Measurements from ENCODE around the gene PTPRN2.
"Not testable (repeated sequence)": the region's sequence is repeated elsewhere in the genome, so short reads cannot be mapped to it uniquely, and the experiment has no call there.

PTPRN2 gene

GRCh38 chr7:157863176-157863575, 724.4 kb downstream of the PTPRN2 start:
- no peak for DNase-seq

GRCh38 chr7:157862731-157863130, 724.9 kb downstream of the PTPRN2 start:
- DNase-seq = no peak

DNA sequence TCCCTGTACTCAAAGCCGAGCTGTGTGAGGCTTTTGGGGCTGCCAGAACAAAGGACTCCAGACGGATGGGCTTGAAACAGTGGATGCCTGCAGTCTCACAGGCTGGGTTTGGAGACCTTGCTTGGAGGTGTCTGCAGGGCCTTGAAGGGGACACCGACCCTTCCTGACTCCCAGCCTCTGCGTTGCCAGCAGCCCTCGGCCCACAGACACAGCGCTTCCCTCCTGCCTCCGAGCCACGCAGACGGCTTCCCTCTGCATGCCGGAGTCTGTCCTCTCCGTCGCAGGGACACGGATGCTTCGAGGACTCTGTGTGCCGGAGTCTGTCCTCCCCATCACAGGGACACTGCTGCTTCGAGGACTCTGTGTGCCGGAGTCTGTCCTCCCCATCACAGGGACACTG, 726.1 kb downstream of the PTPRN2 start:
- DNase-seq = no peak

DNA sequence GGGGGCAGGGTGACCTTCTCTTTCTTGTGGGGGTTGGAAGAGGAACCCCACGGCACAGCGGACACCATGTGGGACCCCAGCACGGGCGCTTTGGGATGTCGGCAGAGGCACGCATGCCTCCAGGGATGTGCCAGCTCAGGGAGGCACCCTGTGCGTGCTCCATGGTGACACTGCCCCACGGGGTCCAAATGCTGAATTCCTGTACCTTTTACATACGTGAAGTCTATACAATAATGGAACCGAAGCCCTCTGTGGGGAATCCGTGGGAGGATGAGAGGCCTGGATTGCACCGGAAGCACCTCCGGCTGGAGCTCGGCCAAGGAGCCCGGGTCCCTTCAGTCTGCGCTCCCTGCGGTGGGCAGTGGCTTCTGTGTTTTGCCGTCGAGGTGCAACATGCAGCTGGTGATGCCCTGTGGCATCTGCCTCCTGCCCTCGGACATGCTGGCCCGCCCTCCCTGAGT, 726.6 kb downstream of the PTPRN2 start:
- no peak for DNase-seq

- no peak for DNase-seq
Observed at GRCh38 chr7:157860406-157860805, 727.2 kb downstream of the PTPRN2 start.

- DNase-seq = no peak
Observed at GRCh38 chr7:157859915-157860314, 727.7 kb downstream of the PTPRN2 start.

DNA sequence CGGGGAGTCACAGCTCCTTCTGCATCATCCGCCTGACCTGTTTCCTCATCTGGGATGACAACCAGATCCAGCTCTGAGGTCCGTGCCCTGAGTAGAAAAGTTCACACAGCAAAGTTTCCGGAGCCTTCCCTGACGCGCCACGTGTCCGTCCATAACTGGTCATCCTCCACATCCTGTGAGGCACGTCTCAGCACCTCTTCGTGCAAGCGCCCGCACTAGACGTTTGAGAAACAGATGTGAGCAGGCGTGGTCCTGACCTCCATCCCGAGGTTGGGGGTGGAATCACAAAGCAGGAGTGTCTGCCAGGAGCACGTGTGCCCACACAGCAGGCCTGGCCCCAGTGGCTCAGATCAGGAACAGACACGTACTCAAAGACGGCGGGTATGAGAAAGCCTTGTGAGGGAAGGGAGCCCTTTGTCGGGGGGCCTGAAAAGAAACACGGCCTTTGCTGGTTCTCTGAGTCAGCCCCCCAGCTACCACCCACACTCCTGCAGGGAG, 730.0 kb downstream of the PTPRN2 start:
- no peak for DNase-seq

DNA sequence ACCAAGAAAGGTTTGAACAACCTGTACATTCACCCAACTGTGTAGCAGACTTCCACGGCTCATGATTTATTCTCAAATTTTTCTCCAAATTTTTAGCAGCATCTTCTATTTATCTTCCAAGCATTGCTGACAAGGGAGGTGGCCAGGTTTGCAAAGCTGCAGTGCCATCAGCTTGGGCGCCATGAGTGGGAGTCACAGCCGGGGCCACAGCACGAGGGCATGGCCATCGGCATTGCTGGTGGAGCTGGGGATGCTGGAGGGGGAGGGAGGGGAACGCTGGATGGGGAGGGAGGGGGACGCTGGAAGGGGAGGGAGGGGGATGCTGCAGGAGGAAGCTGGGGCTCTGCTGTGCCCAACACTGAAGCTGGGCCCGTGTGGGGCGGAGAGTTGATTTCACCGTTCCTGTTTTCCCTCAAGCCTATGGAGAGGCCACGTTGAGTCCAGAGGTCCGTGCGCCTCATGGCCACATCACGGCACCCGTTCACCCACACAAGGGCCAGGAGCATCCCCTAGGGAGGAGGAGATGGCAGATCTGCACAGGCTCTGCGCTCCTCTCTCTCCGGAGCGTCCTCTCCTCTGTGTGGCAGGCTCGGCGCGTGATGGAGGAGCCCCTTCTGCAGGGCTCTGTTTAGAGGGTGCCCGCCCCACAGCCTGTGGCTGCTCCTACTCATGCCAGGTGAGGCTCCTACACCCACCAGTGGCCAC, 730.6 kb downstream of the PTPRN2 start:
- DNase-seq = no peak

GRCh38 chr7:157855452-157856213, 732.0 kb downstream of the PTPRN2 start:
- no peak for DNase-seq

- no peak for DNase-seq
Observed at GRCh38 chr7:157855016-157855415, 732.6 kb downstream of the PTPRN2 start.

- DNase-seq = peak; percentile 6 to 74
Observed at GRCh38 chr7:157854066-157854891, 733.3 kb downstream of the PTPRN2 start.

GRCh38 chr7:157853789-157854065, 733.9 kb downstream of the PTPRN2 start:
- no peak for DNase-seq

DNA sequence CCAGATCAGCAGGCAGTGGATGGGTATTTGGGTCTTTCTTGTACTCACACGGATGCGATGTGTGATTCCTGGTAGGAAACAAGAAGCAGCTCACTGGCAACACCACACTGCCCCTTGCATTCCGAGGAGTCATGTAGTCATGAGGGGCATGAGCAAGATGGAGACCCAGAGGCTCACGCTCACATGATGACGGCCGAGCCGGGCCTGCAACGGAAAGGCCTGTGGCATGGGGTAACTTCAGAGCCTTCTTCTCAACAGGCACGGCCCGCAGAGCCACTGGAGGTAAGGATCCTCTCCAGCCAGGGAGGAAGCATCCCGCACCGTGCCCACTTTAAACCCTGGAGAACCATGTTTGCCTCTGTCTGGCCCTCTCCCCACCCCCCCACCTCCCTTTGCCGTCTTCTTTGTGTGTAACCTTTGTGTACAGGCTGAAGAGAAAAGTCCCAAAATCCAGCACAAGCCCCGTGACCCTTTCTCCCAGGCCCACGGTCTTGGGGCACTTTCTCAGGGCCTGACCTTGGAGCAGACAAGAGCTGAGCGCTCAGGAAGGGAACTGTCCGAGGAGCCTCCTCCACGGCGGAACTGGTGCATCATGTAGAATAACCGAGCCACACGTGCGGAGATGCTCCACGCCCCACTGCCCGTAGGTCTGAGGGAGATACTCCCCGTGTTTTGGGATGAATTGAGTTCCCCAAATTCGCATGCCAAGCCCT, 734.4 kb downstream of the PTPRN2 start:
- DNase-seq = no peak

GRCh38 chr7:157851501-157852067, 736.0 kb downstream of the PTPRN2 start:
- peak; percentile 58 to 73 for DNase-seq

DNA sequence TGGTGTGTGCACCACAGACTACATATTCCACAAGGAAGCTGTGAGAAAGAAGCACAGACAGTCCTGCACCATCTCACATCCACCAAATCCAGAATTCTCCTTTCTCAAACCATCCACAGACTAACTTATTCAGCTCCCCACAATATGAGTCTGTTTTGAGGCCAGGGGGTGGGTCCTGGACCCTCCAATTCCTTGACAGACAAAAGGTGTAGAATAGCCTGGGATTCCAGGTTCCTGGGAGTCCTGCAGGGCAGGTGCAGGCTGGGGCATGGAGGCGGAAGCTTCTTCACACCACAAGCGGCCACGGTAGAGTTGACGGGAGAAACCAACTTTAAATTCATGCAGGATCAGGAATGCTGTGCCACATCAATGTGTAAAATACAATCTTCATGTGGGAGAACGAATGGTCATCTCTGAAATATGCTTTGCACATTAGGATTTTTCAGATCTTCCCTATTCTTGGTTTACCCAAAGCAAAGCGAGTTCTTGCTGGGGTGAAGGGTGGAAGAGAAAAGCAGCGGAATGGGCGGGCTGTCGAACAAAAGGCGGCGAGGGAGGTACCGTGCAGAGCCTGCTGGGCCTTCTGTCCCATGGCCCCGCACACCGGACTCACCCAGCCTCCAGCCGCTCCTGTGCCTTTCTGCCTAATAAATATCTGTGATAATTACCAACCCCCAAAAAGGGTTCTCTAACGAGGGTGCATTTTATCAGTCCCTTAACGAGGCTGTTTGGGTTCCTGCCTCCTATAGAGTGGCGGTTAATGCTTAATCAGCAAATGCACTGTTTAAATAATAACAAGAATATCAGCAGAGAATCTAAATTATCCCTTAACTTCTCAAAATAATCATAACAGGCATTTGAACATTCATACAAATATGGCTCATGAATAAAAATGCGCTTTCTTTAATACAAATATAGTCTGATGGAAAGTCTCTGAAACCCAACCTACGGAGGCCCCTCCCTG, 736.9 kb downstream of the PTPRN2 start:
- no peak for DNase-seq

DNA sequence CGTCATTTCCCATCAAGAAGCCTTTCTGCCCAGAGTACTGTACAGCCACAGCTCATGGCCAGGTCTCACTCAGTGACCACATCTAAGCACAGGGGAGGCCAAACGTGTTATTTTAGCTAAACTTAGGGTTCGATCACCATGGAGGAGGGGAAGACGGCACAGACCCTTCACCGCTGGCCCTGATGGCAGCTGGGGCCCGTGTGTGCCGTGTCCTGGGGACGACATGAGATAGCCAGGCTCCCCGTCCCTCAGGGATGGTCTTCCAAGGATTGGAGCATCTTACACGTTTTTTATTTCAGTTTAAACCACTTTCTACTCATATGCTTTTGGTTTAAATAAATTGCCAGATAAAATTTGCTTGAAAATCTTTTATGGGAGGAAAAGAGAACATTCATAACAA, 737.9 kb downstream of the PTPRN2 start:
- DNase-seq = no peak

DNA sequence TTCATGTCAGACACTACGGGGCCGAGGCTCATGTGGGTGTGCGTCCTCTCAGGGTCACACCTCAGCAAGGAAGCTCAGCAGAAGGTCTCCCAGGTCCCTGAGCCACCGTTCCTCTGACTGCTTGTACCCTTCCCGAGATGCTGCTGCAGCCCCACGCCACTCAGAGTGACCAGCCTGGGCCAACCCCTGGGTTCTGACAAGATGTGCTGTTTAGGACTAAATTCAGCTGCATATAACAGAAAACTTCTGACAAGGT, 738.4 kb downstream of the PTPRN2 start:
- no peak for DNase-seq

GRCh38 chr7:157848508-157849340, 738.9 kb downstream of the PTPRN2 start:
- DNase-seq = no peak

GRCh38 chr7:157847756-157848487, 739.7 kb downstream of the PTPRN2 start:
- DNase-seq = not testable (repeated sequence)

GRCh38 chr7:157846746-157847145, 740.9 kb downstream of the PTPRN2 start:
- not testable (repeated sequence) for DNase-seq
